HG03196 (cell line): Measurements from ENCODE around the gene ATP8B4.
"Not testable (repeated sequence)": the region's sequence is repeated elsewhere in the genome, so short reads cannot be mapped to it uniquely, and the experiment has no call there.

Experiments
- ATAC-seq: cut with Tn5 transposase; IDR thresholded peaks from one replicate; pipeline ENCODE4 v1.9.1; 2021; ENCODE audit not compliant: unreplicated experiment

ATP8B4 gene

DNA sequence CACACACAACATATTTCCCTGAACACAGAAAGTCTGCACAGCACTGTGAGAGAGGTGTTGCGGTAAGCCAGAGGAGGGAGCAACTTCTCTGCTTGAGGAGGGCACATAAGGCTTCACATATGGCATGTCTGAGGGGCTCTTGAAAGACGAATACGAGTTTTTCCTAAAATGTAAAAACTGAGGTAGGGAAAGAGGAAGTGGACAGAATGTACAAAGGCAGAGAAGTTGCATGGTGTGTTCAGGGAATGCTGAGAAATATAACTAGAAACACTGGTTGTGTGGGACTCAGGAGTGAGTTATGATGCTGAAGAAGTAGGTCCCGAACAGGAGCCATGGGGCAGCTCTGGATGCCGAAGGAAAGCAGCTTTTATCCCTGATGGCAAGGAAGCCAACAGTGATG, 22.8 kb upstream of the ATP8B4 start:
- no peak for ATAC-seq

DNA sequence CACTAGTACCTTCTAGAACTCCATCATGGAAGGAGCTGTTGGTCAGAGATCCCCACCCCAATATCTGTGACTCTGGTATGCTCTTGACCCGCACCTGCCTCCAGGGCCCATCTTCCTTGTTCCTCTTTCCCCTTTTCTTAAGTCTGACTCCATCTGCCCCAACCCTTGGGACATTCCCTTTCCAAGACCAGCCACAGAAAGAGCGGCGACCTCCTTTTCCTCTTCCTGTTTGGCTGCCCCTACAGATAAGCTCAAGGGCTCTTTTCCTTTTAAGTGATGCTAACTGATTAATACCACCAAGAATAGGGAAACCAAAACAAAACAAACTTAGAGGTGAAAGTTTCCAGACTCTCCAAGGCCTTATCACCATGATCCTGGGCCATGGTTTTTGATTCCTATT, 21.9 kb upstream of the ATP8B4 start:
- ATAC-seq = no peak

- ATAC-seq = no peak
Observed at GRCh38 chr15:50140098-50140497, 21.1 kb upstream of the ATP8B4 start.

- no peak for ATAC-seq
Observed at GRCh38 chr15:50138391-50138790, 19.4 kb upstream of the ATP8B4 start.

GRCh38 chr15:50137893-50138292, 18.9 kb upstream of the ATP8B4 start:
- ATAC-seq = no peak

- no peak for ATAC-seq
Observed at GRCh38 chr15:50137330-50137761, 18.3 kb upstream of the ATP8B4 start.

GRCh38 chr15:50135031-50135551, 16.1 kb upstream of the ATP8B4 start:
- ATAC-seq = peak; percentile 71

DNA sequence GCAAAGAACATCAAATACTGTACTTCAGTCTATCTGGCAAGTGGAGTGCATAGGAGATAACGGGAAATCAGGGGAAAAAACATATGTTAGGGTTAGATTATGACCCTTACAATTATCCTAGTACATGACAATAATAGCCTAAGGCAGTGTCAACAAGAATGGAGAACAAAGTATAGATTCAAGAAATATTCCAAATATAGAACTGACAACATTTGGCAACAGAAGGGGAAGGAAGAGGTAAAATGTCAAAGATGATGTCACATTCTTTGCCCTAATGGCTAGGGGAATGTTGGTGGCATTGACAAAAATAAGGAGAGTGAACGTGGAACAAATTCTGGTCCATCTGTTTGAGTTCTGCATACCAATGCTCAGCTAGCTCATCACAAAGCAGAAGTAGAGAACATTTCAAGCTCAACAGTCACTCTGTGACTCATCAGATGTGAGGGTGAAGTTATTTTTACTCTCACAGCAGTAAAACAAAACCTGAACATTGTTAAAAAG, 15.5 kb upstream of the ATP8B4 start:
- ATAC-seq = peak; percentile 64

- ATAC-seq = not testable (repeated sequence)
Observed at GRCh38 chr15:50132251-50132984, 13.4 kb upstream of the ATP8B4 start.

GRCh38 chr15:50131617-50132016, 12.6 kb upstream of the ATP8B4 start:
- ATAC-seq = no peak

DNA sequence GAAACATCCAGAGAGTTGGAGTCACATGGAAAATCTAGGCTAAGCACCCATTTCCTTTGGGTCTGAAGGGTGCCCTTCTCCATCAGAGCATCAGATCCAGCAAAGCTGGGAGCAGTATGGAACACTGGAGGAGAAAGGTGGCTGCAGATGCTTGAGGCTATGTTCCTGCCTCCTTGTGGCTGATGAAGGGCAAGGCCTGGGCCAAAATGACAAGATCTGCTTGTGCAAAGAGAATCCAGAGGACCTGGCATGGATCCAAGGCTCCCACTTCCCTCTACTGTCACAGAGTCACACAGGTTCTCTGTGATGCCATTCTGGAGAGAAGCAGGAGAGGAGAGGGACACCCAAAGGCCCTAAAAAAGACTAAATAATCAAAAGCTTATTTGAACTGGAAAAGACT, 9.2 kb upstream of the ATP8B4 start:
- ATAC-seq = no peak

DNA sequence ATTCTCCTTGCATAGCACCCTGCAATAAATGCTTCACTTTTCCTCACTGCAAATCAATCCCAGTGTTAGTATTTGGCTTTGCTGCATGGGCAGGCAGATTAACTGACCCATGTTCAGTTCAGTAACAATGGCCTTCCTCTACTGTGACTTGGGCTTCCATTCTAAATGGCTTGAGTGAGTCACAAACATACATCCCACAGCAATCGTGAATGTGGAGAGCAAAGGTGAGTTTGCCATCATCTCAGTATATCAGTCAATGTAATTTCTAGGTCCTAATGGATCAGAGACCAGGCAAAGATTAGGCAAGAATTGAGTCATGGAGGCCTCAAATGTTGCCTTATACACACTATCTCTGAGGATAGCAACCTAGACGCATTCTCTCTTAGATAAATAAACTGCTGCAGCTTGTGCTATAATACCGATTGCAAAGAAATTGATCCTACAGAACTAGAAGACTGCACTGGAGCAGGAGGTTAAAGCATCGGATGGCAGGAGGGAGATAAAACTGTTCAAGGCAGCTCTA, 8.3 kb upstream of the ATP8B4 start:
- ATAC-seq = no peak

DNA sequence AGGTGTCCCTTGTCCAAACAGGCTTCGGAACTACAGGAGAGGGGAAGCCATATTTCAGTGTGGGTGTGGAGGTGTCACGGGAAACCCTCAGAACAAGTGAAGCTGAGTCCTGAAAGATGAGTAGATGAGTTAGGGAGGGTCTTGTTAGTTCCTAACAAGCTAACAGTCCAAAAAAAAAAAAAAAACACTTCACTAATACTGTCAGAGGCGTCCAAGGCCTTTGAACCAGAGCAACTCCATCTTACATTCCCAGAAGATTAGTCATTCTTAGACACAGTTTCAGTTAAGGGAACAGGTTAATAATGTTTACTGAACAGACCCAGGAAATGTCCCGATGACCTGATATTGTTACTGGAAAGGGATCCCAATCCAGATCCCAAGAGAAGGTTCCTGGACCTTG, 7.0 kb upstream of the ATP8B4 start:
- ATAC-seq = no peak

DNA sequence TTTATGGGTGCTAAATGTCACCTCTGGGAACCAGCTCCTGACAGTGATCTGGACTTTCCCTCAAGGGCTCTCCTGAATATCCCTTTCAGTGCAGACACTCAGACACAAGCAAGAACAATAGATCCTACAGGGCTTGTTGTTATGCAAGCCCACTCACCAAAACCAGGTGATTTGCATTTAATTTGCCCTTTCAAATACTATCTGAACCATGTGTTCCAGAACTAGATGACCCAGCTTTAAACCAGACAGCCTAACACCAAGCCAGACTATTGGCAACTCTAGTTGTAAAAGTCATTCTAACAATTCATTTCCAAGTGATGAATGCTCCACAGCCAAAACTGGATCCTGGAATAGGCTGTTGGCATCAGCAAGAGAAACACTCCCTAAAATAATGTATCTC, 5.6 kb upstream of the ATP8B4 start:
- ATAC-seq = no peak

DNA sequence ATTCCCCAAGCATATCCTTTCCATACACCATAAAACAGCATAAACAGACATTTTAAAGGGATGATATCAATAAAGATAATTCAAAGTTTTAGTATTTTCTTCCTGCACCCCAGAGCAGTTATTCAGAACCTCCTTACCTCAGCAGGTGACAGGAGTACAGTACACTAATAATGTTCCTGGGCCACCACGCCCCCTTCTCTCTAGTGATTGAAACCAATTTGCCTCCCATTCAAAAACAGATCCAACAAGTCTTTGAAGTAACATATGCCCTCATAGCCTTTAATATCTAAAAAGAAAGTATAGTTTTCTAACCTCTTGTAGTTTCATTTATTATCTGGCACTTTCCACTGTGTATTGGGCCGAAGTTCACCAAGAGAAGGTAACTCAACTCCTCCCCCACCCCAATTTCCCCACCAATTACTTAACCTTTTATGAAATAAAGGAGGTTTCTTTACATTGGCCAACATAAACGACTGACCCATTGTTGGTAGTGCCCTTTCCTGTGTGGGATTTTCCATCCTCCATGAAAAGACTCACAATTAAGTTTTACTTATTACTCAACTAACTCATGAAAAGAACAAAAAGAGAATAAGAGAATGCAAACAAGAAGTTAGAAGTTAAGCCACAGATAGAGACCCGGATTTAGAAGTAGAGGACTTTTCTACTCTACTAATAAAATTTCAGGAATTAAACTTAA, 5.0 kb upstream of the ATP8B4 start:
- ATAC-seq = no peak

DNA sequence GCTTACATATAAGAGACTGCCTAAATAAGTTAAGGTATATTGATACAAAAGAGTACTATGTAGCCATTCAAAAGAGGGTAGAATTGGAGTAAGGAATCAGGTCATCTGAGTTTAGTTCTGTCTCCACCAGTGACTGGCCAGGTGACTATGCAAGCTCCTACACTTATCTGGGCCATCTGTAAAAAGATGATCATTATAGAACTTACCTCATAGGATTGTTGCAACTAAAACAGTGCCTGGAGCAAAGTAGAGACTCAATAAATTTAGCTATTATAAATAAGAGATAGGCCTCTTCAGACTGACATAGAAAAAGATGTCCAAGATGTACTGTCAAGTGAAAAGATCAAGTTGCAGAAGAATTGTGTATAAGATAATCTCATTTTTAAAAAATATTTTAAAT, 1.7 kb upstream of the ATP8B4 start:
- ATAC-seq = no peak

GRCh38 chr15:50117431-50118027, 1.5 kb downstream of the ATP8B4 start:
- no peak for ATAC-seq

DNA sequence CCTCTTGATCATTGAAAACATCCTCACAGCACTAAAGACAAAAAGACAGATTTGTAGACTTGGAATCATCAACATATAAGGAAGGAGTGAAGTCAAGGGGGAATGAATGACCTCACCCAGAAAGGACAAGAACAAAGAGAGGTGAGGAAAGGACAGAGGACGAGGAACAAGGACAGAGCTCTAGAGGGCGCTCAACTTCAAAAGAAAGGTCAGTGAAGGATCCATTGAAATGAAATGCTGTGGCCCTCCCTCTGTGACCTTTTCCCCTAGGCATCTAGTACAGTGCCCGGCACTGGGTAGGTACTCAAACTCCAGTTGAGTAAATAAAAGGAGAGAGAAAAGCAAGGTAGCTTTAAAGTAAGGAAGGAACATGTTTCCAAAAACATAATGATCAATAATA, 2.6 kb downstream of the ATP8B4 start:
- no peak for ATAC-seq

GRCh38 chr15:50113992-50114780, 4.8 kb downstream of the ATP8B4 start:
- no peak for ATAC-seq

DNA sequence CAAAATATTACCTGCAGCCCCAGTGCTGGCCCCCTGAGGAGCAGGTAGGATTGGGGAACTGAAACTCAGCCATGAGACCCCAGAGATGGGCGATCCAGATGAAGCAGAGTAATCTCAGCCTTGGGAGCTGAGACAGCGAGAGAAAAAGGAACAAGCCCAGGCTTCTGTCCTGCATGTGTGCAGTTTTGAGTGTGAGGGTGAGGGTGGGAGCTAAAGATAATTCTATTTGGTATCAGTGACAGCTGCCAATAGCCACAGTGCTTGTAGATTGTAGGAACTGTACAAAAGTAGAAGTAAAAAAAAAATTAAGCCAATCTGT, 5.9 kb downstream of the ATP8B4 start:
- ATAC-seq = no peak
